Ovary (tissue), 3 donors: ENCODE data around the gene NCOA3.

Source experiments
- CTCF ChIP-seq, 3 donors: fragments of 450-650 bp in 2 of 3; fragments of 200-600 bp in 1 of 3; IDR thresholded peaks; one replicate each; pipeline versions ENCODE4 v1.5.1 to v1.8.0; 2016 to 2022; ENCODE audit warnings: antibody characterized with exemption in 3 of 3, mild to moderate bottlenecking in 1 of 3
- EP300 ChIP-seq: sonication (generic); formaldehyde crosslinking; IDR thresholded peaks from one replicate; pipeline ENCODE4 v1.6.1; 2017; ENCODE audit warnings: antibody characterized with exemption
- POLR2A ChIP-seq: fragments of 450-650 bp; IDR thresholded peaks from one replicate; pipeline ENCODE4 v1.6.1; 2017; ENCODE audit warnings: antibody characterized with exemption, mild to moderate bottlenecking, moderate library complexity
- donor health status: DM: no; HTN: no; CAD: no.

GRCh38 chr20:47572105-47572729 is 70.5 kb downstream of the NCOA3 start:
- TF ChIP-seq CTCF (IDR thresholded peaks at IDR 0.05) (no peak), POLR2A (no peak), EP300 (no peak)
